ENCODE measurements around the gene DNM2. TPM values are rescaled to one million over a fixed set of nuclear protein-coding genes. Genes with fewer than 3 reads are reported as not detected.

Gene DNM2
- total and polyA plus RNA-seq, 10 of the 15 experiments (the other 5 are each of a cell fraction or from before 2014, with no cell fraction given) = 1.2 to 146 (median 68.9) TPM

DNA sequence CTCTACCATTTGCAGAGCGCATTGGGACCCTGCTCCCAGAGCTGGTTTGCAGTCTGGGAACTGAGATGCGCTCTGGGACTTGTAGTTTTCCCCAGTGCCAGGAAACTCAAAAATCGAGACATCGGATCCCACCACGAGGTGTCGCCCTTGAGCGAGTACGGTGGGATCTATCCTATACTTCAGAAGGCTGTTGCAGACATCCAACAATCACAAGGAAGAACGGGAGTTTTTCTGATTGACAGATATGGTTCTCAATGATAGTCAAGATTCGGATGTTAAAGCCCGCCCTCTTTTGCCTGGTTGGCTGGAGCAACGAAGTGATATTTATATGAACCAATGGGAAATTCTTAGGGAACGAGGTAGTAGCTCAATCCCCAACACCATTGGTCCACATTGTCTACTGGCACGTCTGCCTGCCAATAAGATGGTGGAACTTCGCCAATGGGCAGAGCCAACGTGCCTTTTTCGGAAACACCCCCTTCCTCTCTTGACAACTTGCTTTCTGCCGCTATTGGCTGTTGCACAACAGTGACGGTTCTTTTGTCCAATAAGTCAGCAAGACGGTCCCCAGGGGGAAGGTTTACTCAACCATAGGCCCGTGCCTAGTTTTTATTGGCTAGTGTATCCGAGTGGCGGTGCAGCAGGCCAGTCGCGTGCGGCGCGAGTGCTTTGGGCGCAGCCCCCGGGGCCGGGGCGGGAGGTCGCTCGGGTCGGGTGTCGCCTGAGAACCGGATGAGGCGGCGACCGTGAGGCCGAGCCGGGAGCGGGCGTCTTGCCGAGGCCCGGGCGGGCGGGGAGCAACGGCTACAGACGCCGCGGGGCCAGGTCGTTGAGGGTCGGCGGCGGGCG is at the start of gene DNM2 (continued):
- TF ChIP-seq, protein P1, sequence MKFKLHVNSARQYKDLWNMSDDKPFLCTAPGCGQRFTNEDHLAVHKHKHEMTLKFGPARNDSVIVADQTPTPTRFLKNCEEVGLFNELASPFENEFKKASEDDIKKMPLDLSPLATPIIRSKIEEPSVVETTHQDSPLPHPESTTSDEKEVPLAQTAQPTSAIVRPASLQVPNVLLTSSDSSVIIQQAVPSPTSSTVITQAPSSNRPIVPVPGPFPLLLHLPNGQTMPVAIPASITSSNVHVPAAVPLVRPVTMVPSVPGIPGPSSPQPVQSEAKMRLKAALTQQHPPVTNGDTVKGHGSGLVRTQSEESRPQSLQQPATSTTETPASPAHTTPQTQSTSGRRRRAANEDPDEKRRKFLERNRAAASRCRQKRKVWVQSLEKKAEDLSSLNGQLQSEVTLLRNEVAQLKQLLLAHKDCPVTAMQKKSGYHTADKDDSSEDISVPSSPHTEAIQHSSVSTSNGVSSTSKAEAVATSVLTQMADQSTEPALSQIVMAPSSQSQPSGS (IDR thresholded peaks at IDR 0.05; ENCODE audit: low read length) = no peak
- TF ChIP-seq NR2C1 (IDR thresholded peaks at IDR 0.05) (peak; percentile 88), SIN3A (IDR thresholded peaks at IDR 0.05; ENCODE audit: low read depth, low read length) (no peak; the same call in 1 of the 2 replicates), SREBF2 (IDR thresholded peaks at IDR 0.05; ENCODE audit: low read length) (no peak), ZNF274 (IDR thresholded peaks at IDR 0.05; ENCODE audit: insufficient read depth, insufficient read length) (no peak), SUPT20H (IDR thresholded peaks at IDR 0.05; ENCODE audit: borderline replicate concordance, control insufficient read depth, low read depth, low read length) (no peak), ZNF217 (IDR thresholded peaks at IDR 0.05) (no peak), SMC3 (IDR thresholded peaks at IDR 0.05; ENCODE audit: borderline replicate concordance, low read length) (peak; percentile 83; the same call in 1 of the 2 replicates), NFXL1 (IDR thresholded peaks at IDR 0.05; ENCODE audit: borderline replicate concordance) (no peak), IKZF2 (IDR thresholded peaks at IDR 0.05) (peak; percentile 76 to 90), CREM (IDR thresholded peaks at IDR 0.05; ENCODE audit: low read depth) (peak; percentile 83)
- TF ChIP-seq, protein P2, sequence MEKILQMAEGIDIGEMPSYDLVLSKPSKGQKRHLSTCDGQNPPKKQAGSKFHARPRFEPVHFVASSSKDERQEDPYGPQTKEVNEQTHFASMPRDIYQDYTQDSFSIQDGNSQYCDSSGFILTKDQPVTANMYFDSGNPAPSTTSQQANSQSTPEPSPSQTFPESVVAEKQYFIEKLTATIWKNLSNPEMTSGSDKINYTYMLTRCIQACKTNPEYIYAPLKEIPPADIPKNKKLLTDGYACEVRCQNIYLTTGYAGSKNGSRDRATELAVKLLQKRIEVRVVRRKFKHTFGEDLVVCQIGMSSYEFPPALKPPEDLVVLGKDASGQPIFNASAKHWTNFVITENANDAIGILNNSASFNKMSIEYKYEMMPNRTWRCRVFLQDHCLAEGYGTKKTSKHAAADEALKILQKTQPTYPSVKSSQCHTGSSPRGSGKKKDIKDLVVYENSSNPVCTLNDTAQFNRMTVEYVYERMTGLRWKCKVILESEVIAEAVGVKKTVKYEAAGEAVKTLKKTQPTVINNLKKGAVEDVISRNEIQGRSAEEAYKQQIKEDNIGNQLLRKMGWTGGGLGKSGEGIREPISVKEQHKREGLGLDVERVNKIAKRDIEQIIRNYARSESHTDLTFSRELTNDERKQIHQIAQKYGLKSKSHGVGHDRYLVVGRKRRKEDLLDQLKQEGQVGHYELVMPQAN (conservative IDR thresholded peaks at IDR 0.05) = no peak
- TF ChIP-seq, protein P3, sequence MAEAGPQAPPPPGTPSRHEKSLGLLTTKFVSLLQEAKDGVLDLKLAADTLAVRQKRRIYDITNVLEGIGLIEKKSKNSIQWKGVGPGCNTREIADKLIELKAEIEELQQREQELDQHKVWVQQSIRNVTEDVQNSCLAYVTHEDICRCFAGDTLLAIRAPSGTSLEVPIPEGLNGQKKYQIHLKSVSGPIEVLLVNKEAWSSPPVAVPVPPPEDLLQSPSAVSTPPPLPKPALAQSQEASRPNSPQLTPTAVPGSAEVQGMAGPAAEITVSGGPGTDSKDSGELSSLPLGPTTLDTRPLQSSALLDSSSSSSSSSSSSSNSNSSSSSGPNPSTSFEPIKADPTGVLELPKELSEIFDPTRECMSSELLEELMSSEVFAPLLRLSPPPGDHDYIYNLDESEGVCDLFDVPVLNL (IDR thresholded peaks at IDR 0.05; ENCODE audit: low read depth, low read length) = no peak
- TF ChIP-seq, protein P4, sequence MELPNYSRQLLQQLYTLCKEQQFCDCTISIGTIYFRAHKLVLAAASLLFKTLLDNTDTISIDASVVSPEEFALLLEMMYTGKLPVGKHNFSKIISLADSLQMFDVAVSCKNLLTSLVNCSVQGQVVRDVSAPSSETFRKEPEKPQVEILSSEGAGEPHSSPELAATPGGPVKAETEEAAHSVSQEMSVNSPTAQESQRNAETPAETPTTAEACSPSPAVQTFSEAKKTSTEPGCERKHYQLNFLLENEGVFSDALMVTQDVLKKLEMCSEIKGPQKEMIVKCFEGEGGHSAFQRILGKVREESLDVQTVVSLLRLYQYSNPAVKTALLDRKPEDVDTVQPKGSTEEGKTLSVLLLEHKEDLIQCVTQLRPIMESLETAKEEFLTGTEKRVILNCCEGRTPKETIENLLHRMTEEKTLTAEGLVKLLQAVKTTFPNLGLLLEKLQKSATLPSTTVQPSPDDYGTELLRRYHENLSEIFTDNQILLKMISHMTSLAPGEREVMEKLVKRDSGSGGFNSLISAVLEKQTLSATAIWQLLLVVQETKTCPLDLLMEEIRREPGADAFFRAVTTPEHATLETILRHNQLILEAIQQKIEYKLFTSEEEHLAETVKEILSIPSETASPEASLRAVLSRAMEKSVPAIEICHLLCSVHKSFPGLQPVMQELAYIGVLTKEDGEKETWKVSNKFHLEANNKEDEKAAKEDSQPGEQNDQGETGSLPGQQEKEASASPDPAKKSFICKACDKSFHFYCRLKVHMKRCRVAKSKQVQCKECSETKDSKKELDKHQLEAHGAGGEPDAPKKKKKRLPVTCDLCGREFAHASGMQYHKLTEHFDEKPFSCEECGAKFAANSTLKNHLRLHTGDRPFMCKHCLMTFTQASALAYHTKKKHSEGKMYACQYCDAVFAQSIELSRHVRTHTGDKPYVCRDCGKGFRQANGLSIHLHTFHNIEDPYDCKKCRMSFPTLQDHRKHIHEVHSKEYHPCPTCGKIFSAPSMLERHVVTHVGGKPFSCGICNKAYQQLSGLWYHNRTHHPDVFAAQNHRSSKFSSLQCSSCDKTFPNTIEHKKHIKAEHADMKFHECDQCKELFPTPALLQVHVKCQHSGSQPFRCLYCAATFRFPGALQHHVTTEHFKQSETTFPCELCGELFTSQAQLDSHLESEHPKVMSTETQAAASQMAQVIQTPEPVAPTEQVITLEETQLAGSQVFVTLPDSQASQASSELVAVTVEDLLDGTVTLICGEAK (IDR thresholded peaks at IDR 0.05; ENCODE audit: borderline replicate concordance) = peak; percentile 96
- TF ChIP-seq, protein P5, sequence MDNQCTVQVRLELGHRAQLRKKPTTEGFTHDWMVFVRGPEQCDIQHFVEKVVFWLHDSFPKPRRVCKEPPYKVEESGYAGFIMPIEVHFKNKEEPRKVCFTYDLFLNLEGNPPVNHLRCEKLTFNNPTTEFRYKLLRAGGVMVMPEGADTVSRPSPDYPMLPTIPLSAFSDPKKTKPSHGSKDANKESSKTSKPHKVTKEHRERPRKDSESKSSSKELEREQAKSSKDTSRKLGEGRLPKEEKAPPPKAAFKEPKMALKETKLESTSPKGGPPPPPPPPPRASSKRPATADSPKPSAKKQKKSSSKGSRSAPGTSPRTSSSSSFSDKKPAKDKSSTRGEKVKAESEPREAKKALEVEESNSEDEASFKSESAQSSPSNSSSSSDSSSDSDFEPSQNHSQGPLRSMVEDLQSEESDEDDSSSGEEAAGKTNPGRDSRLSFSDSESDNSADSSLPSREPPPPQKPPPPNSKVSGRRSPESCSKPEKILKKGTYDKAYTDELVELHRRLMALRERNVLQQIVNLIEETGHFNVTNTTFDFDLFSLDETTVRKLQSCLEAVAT (IDR thresholded peaks at IDR 0.05) = no peak
- TF ChIP-seq, protein P6, sequence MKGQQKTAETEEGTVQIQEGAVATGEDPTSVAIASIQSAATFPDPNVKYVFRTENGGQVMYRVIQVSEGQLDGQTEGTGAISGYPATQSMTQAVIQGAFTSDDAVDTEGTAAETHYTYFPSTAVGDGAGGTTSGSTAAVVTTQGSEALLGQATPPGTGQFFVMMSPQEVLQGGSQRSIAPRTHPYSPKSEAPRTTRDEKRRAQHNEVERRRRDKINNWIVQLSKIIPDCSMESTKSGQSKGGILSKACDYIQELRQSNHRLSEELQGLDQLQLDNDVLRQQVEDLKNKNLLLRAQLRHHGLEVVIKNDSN (IDR thresholded peaks at IDR 0.05; ENCODE audit: borderline replicate concordance, extremely low read length, insufficient read depth, low read depth, low read length) = no peak
